ENCODE results near the gene P2RY2.

GRCh38 chr11:73168925-73169579 is 49.0 kb upstream of the P2RY2 start:
- TF ChIP-seq MAX (IDR thresholded peaks at IDR 0.05; ENCODE audit: low read depth): no peak
- no peak for TF ChIP-seq EP300 (IDR thresholded peaks at IDR 0.05; ENCODE audit: borderline replicate concordance in 1 of 2, low read depth in 1 of 2, low read length in 1 of 2)
- TF ChIP-seq CTCF (IDR thresholded peaks at IDR 0.05): no peak
- no peak for TF ChIP-seq MEF2A (IDR thresholded peaks at IDR 0.05; ENCODE audit: borderline replicate concordance, low read depth)
- no peak for TF ChIP-seq ELF1 (IDR thresholded peaks at IDR 0.05)
- TF ChIP-seq RFX5 (IDR thresholded peaks at IDR 0.05; ENCODE audit: low read length): no peak
- no peak for TF ChIP-seq FOXM1 (IDR thresholded peaks at IDR 0.05; ENCODE audit: low read depth)
- TF ChIP-seq EZH2phosphoT487 (IDR thresholded peaks at IDR 0.05; ENCODE audit: borderline replicate concordance, low read depth): no peak
- no peak for TF ChIP-seq TEAD4 (IDR thresholded peaks at IDR 0.05; ENCODE audit: borderline replicate concordance, insufficient read depth)
- no peak for TF ChIP-seq JUND (IDR thresholded peaks at IDR 0.05)
- no peak for TF ChIP-seq NFIC (IDR thresholded peaks at IDR 0.05; ENCODE audit: borderline replicate concordance)
- TF ChIP-seq SIN3A (IDR thresholded peaks at IDR 0.05; ENCODE audit: borderline replicate concordance, low read depth, low read length): no peak
